ENCODE measurements around the gene MLX.

DNA sequence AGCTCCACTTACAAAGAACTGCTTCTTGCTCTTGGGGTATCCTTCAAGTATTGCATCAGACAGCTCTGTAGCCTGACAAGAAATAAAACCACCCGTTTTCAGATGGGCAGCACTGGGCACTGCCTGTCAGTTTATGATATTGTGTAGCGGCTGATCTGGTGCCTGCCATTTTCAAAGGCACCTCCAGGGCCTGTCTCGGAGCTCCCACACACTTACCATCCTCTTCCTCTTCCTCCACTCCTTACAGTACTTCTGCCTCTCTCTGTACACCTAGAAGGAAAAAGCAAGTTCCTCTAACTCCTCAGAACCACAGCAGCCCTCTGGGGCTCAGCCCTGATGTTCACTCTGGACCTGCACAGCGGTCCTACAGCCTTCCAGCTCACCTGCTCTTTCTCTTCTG is 6.2 kb downstream of the MLX start:
- TF ChIP-seq POLR2A (IDR thresholded peaks at IDR 0.05), result no peak
- TF ChIP-seq POLR2AphosphoS5 (IDR thresholded peaks at IDR 0.05), result no peak
